ENCODE data around the gene ACAD9.
A peak's percentile ranks its signal among the peaks of the same experiment; 100 is the strongest.
"Not testable (repeated sequence)": the region's sequence is repeated elsewhere in the genome, so short reads cannot be mapped to it uniquely, and the experiment has no call there.

ACAD9 gene

GRCh38 chr3:128863560-128863959 lies 15.9 kb upstream of the ACAD9 start:
- DNase-seq = no peak

GRCh38 chr3:128864351-128864811 lies 15.0 kb upstream of the ACAD9 start:
- DNase-seq = no peak

GRCh38 chr3:128864849-128865804 lies 14.3 kb upstream of the ACAD9 start:
- not testable (repeated sequence) for DNase-seq

- DNase-seq = no peak
These were observed 12.0 kb upstream of the ACAD9 start for GRCh38 chr3:128867200-128868125.

DNA sequence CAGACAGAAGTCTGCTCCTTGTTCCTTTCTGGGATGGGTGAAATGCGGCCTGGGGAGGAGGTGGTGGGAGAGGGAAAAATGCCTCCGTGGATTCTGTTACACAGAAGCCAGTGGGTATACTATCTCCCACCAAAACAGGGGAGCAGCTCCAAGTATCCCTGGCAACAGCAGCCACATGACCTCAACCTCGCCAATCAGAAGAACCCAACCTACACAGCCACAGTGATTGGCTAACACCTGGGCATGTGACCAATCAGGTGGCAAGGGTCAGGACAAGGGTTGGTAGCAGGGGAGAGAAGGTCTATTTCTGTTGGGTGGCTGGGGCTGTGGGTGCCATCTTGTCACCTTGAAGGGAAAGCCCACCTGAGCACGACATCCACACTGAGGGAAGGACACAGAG lies 9.1 kb upstream of the ACAD9 start:
- no peak for DNase-seq

DNA sequence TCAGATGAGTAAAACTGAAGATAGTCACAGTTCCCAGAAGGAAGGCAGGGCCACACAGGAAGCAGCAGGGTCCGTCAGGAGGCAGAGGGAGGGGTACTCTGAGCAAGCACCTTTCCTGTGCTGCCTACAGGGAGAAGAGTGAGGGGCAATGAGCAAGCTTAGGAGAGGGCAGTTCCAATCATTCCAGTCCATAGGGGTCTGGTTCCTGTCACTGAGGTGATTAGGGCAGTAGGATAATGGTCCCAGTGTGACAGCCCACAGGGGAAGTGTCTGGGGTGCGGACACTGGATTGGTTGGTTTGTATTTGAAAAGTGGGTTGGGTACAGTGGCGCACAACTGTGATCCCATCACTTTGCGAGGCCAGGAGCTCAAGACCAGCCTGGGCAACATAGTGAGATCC lies 7.1 kb upstream of the ACAD9 start:
- DNase-seq = no peak

GRCh38 chr3:128872744-128873143 lies 6.7 kb upstream of the ACAD9 start:
- no peak for DNase-seq

DNA sequence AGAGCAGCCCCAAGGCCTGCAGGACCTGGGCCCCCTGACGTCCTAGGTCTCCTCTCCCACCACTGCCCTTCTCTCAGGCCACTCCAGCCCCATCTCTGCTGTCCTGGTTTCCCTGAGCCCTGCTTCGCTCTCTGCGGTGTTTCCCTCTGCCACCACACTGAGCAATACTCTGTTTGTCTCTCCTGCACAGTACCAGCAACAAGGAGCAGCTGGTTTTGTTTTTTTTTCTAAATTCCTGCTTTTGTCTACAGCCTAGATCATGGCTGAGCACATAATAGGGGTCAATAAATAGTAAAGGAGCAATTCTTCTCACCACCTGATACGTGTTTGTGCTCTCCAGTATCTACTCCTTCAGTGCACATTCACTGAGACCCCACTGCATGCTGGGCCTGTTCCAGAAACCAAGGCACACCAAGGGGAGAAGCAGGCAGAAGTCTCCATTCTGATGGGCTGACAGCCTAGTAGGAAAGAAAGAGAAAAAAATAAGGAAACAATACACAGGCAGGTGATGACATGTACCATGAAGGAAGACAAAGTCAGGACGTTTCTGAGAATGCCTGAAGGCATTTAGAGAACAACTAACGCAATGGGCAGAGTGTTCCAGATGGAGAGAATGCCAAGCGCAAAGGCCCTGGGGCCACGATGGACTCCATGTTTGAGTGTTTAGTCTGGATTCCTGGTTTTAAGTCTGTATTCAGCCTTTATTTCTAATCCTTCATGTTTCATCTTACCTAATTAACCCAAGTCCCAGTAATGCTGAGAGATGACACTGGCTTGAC lies 6.0 kb upstream of the ACAD9 start:
- DNase-seq = no peak

DNA sequence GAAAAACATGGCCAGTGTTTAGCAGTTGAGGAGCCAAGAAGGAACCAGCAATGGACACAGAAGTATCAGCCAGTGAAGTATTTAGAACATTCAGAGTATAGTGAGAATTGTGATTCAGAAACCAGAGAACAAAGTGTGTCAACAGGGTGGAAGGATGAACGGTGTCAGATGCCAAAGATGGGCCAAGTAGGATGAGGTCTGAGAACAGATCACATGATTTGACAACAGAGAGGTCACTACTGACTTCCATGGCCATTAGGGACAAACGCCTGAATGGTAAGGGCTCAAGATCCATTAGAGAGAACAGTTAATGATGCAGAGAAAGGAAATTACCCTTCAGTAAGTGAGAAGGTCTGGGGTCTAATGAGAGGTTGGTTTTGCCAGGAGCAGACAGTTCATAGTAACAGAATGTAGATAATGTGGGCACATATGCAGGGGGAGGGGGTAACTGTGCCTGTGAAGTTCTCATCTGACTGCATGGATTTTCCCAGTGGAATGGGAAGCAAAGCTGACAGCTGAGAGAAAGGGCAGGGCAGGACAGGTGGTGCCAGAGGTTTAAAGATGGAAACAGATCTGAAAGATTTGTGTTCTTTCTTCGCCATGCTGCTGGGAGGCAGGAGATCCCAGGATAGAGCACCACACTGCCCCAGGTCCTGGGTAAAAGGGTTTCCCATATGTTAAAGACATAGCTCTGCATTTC lies 4.8 kb upstream of the ACAD9 start:
- DNase-seq = no peak

DNA sequence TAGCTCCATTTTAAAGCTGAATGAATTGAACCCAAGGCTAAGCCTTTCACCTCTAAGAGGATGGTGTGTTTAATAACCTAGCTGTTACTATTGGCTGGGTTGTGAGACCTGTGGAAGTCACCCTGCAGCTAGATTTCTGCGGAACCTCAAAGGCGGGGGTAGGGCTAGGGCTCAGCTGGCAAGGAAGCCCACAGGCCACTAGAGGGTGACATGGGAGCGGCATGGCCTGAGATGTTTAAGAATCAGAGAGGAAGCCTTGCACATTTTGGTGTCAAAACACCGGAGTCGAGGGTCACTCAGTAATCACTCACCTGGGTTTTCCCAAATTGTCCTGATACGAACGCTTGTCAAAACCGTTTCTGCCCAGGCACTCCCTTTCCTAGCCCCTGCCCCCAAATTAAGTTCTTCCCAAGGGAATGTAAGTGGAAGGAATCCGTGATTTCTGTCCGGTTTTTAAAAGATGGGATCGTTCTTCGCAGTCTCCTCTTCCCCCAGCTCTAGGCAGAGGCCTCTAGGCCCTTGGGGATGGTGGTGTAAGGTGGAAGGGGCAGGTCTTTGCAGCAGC lies 3.8 kb upstream of the ACAD9 start:
- DNase-seq = peak; percentile 66

DNA sequence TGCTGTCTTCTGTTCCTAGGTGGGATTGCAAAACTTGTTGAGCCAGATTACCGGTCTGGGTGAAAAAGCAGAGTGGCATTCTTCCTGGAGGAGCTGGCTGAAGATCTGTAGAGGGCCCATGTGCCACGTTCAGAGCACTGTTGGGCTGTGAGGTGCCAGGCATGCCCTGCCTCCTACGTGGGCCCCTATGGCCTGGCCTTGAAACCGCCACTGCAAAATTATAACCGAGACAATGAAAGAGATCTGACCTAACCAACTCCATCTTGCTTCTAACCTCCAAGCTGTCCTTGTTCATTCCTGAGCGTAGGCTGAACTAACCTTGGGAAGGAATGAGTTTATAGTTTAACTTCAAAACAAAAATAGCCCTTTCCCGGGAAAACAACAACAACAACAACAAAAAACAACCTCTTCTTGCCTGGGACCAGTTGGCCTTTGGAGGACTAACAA lies 1.4 kb upstream of the ACAD9 start:
- no peak for DNase-seq

GRCh38 chr3:128878556-128879124 lies 780 bp upstream of the ACAD9 start:
- DNase-seq = peak; percentile 42

DNA sequence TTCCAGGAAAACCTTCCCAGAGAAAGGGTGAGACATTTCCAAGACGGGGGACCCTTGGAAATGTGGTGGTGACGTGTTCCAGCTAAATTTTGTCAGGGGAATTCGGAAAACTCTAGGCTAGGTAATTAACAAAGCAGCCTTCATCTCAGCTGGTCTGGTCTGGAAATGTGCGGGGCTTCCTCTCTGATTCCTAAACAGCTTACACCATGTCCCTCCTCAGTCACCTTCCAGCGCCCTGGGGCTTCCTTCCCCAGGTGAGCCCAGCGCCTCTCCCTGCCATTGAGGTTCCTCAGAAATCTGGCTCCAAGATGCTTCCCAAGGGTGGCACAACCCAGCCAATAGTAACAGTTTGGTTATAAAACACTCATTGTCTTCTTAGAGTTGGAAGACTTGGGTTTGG lies 571 bp downstream of the ACAD9 start:
- no peak for DNase-seq

DNA sequence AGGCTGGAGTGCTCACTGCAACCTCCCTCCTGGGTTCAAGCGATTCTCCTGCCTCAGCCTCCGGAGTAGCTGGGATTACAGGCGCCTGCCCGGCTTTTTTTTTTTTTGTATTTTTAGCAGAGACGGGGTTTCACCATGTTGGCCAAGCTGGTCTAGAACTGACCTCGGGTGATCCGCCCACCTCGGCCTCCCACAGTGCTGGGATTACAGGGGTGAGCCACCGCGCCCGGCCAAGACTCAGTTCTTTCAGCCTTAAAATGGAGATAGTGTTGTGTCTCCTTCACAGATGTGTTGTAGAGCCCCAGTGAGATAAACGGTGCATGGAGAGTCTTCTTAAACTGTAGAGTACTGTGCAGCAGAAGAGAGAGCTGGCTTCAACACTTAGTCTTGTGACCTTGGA lies 1.0 kb downstream of the ACAD9 start:
- DNase-seq = not testable (repeated sequence)

- no peak for DNase-seq
These were observed 2.2 kb downstream of the ACAD9 start for GRCh38 chr3:128881576-128881975.

DNA sequence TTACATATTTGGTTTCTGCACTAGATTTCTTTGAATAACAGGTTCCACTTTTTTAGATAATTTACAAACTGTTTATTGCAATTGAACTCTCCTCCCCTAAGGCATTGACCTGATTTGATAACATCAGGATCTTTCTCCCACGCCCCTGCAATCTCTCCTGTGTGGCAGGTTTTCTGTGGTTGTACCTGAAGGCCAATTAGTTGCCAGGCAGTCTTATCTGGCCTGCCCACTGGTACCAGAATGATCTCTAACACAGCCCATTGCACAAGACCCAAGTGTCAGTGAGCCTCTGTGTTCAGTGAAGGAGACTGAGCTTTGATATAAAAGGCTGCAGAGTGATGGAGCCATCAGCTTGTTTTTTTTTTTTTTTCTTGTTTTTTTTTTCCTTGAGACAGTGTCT lies 3.3 kb downstream of the ACAD9 start:
- DNase-seq = no peak

GRCh38 chr3:128884992-128885391 lies 5.6 kb downstream of the ACAD9 start:
- no peak for DNase-seq

DNA sequence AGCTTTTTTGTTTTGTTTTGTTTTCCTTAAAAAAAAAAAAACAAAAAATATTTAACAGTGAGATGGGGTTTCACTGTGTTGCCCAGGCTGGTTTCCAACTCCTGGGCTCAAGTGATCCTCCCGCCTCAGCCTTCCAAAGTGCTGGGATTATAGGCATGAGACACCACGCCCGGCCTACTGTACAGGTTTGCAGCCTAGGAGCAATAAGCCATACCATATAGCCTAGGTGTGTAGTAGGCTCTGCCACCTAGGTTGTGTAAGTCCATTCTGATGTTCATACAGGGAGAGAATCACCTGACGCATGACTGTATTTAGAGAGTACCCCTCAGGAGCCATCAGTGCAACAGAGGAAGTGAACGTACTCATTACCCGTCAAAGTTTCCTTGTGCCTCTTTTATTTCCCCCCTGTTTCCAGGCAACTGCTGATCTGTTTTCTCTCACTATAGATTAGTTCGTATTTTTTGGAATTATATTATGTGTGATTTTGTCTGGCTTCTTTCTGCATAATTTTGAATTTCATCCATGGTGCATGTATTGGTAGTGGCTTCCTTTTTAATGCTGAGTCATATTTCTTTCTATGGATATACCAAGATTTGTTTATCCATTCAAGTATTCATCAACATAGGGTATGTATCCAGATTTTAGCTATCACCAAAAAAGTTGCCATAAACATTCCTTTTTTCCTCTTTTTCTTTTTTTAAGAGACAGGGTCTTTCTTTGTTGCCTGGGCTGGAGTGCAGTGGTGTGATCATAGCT lies 9.9 kb downstream of the ACAD9 start:
- DNase-seq = no peak

DNA sequence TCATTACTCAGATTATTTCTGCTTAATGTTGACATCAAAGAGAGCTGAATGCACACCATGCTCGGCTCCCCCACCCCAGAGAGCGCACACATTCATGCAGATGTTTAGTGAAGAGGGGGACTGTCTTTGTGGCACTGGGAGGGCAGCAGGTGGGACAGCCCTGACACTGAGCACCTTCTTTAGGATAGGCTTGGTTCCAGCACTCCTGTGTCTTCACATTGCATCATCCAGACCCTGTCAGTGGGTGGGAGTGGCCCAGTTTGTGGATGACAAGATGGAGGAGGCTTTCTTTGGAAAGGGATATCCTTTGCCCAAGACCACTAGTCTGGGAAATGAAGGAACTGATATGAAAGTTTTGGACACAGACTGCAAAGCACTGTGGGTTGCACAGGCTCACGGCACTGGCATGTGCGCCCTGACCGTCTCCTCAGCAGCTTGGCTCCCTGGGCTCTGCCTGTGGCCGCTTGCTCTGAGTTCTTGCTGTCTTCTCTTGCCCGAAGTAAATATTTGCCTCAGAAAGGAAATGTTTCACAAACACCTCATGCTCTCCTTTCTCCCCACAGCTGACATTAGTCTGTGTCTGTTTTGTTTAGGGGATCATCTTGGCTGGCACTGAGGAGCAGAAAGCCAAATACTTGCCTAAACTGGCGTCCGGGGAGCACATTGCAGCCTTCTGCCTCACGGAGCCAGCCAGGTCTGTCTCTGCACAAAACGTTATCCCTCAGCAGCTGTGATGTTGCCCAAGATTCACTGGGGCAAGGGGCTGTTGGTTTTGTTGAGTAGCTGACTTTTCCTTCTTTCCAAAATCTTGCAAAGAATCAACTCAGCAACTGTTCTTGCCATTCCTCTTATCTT lies 16.6 kb downstream of the ACAD9 start:
- DNase-seq = no peak

GRCh38 chr3:128902426-128902825 lies 23.0 kb downstream of the ACAD9 start:
- no peak for DNase-seq
